Aorta (tissue), 5 donors: ENCODE measurements around the gene FAM184A. TPM values are rescaled to one million over a fixed set of nuclear protein-coding genes. Genes with fewer than 3 reads are reported as not detected.
"Not testable (repeated sequence)": the region's sequence is repeated elsewhere in the genome, so short reads cannot be mapped to it uniquely, and the experiment has no call there.

Experiments
- ATAC-seq: fragments of 200-7000 bp; cut with Tn5 transposase; one replicate; pipeline ENCODE4 v1.9.1; 2022; ENCODE audit warnings: moderate library complexity; ENCODE audit not compliant: low FRiP score
- DNase-seq, 2 donors: peaks; one replicate each; pipeline ENCODE4 v3.0.0-alpha.2; 2020
- H3K27ac ChIP-seq, 2 donors: one replicate each; pipeline ENCODE4 v1.5.1; 2013; ENCODE audit warnings: low read length in 2 of 2, mild to moderate bottlenecking in 2 of 2, moderate library complexity in 2 of 2, control low read depth in 1 of 2, inconsistent platforms in 1 of 2, low read depth in 1 of 2
- H3K27me3 ChIP-seq, 2 donors: one replicate each; pipeline ENCODE4 v1.6.1; 2013; ENCODE audit warnings: control low read depth in 1 of 2, low read length in 1 of 2, mild to moderate bottlenecking in 1 of 2, moderate library complexity in 1 of 2; ENCODE audit not compliant: insufficient read depth in 2 of 2, control insufficient read depth in 1 of 2
- H3K36me3 ChIP-seq, 2 donors: one replicate each; pipeline ENCODE4 v1.6.1; 2013; ENCODE audit warnings: control low read depth in 1 of 2, low read length in 1 of 2, mild to moderate bottlenecking in 1 of 2; ENCODE audit not compliant: insufficient read depth in 2 of 2, control insufficient read depth in 1 of 2
- H3K4me1 ChIP-seq, 2 donors: one replicate each; pipeline ENCODE4 v1.6.1; 2013; ENCODE audit warnings: low read length in 2 of 2, control low read depth in 1 of 2, mild to moderate bottlenecking in 1 of 2, moderate library complexity in 1 of 2; ENCODE audit not compliant: insufficient read depth in 2 of 2, control insufficient read depth in 1 of 2
- H3K4me3 ChIP-seq, 2 donors: one replicate each; pipeline ENCODE4 v1.5.1; 2013; ENCODE audit warnings: low read length in 2 of 2, control low read depth in 1 of 2, mild to moderate bottlenecking in 1 of 2
- H3K9me3 ChIP-seq: one replicate; pipeline ENCODE4 v1.6.1; 2013; ENCODE audit warnings: mild to moderate bottlenecking, low read length; ENCODE audit not compliant: control insufficient read depth
- WGBS, 2 donors: extraction: QIAGEN DNeasy Blood & Tissue Kit; methylation state at CpG; one replicate each; pipeline ENCODE4 v1.1.7; 2013; 5-methylcytosine and 5-hydroxymethylcytosine counted together
- intact Hi-C, 2 donors: fragments of 100-400 bp; cut with DNase I; formaldehyde crosslinking; loops; one replicate each; pipeline versions ENCODE4 v1.14.2 to v1.15.0; 2022
- polyA plus RNA-seq, 2 donors: library from polyadenylated mRNA; stranded (reverse); fragments of 200-250 nt; gene quantifications; one replicate each; pipeline ENCODE4 v1.2.3, GENCODE V29; 2013
- total RNA-seq, 2 donors: library from RNA; stranded (reverse); fragmentation: NEBNext Ultra II Directional; extraction: Animal tissue kit (Norgen Biotek cat#: 25700); gene quantifications; one replicate each; pipeline ENCODE4 v1.2.1, GENCODE V29; 2021
- donor health status: healthy with polysubstance abuse.
- donor health status: Bipolar disorder and iron deficiency.
- donor health status: DM: no; HTN: no; CAD: no.
- donor health status: DM: no; HTN: no; CAD: no.
- donor health status: DM: yes; HTN: yes; CAD: no.

Gene FAM184A
- total and polyA plus RNA-seq, 4 donors, result 1.1 to 4.8 (median 2.9) TPM

GRCh38 chr6:119020597-119021561 is 57.6 kb downstream of the FAM184A start:
- Histone ChIP-seq H3K9me3 (no peaks in the 10 kb centered on the region), H3K4me1 (no peaks in the 10 kb centered on the region), H3K36me3 (no peaks in the 10 kb centered on the region), H3K27ac (no peak overlapping the region), H3K4me3 (no peak overlapping the region), H3K27me3 (no peaks in the 10 kb centered on the region)
- intact Hi-C loops, result no loop called here
- DNase-seq (no peak), ATAC-seq (no peak)
- 97 to 98% methylated on average over 2 of the region's 2 CpGs for WGBS, 2 donors

GRCh38 chr6:119015165-119015564 is 63.3 kb downstream of the FAM184A start:
- DNase-seq, ATAC-seq, H3K27ac ChIP-seq, H3K27me3 ChIP-seq, H3K36me3 ChIP-seq, intact Hi-C loops, H3K4me1 ChIP-seq, H3K4me3 ChIP-seq, H3K9me3 ChIP-seq: not testable (repeated sequence)
- WGBS, 2 donors, result 96 to 99% methylated on average over 18 to 22 of the region's 22 CpGs

GRCh38 chr6:119012521-119012920 is 65.9 kb downstream of the FAM184A start:
- 97 to 99% methylated on average over 1 of the region's 1 CpG for WGBS, 2 donors
- no peaks in the 10 kb centered on the region for H3K27me3 ChIP-seq
- H3K36me3 ChIP-seq, result no peaks in the 10 kb centered on the region
- intact Hi-C loops, result no loop called here
- ATAC-seq, result no peak
- no peak for DNase-seq
- no peak overlapping the region for H3K27ac ChIP-seq
- H3K4me1 ChIP-seq, result no peaks in the 10 kb centered on the region
- no peak overlapping the region for H3K4me3 ChIP-seq
- H3K9me3 ChIP-seq, result no peaks in the 10 kb centered on the region

GRCh38 chr6:119009266-119009665 is 69.2 kb downstream of the FAM184A start:
- H3K4me3 ChIP-seq, H3K9me3 ChIP-seq, H3K36me3 ChIP-seq, intact Hi-C loops, H3K27me3 ChIP-seq, DNase-seq, H3K27ac ChIP-seq, H3K4me1 ChIP-seq, ATAC-seq: not testable (repeated sequence)
- 95% methylated on average over 3 of the region's 3 CpGs for WGBS, 2 donors

GRCh38 chr6:119006974-119007373 is 71.5 kb downstream of the FAM184A start:
- H3K9me3 ChIP-seq, result no peaks in the 10 kb centered on the region
- ATAC-seq (no peak), DNase-seq (no peak)
- intact Hi-C loops, result no loop called here
- H3K36me3 ChIP-seq, result peaks cover 0 to 3% of the 10 kb centered on the region in 2 donors
- H3K4me3 ChIP-seq, result no peak overlapping the region
- no peaks in the 10 kb centered on the region for H3K4me1 ChIP-seq
- 90 to 95% methylated on average over 2 of the region's 2 CpGs for whole genome bisulfite sequencing, 2 donors
- H3K27me3 ChIP-seq, result no peaks in the 10 kb centered on the region
- H3K27ac ChIP-seq, result no peak overlapping the region

- no peaks in the 10 kb centered on the region for H3K27me3 ChIP-seq
- DNase-seq (no peak), ATAC-seq (no peak)
- no peaks in the 10 kb centered on the region for H3K9me3 ChIP-seq
- 92% methylated on average over 1 of the region's 1 CpG for WGBS, 2 donors
- H3K27ac ChIP-seq, result no peak overlapping the region
- H3K4me1 ChIP-seq, result no peaks in the 10 kb centered on the region
- intact Hi-C loops, result no loop called here
- peaks cover 0 to 3% of the 10 kb centered on the region in 2 donors for H3K36me3 ChIP-seq
- H3K4me3 ChIP-seq, result no peak overlapping the region
Observed at GRCh38 chr6:119002069-119002468, 76.4 kb downstream of the FAM184A start.

- intact Hi-C loops, result no loop called here
- DNase-seq, result no peak
- no peaks in the 10 kb centered on the region for H3K9me3 ChIP-seq
- H3K36me3 ChIP-seq, result no peaks in the 10 kb centered on the region
- ATAC-seq, result no peak
- no peaks in the 10 kb centered on the region for H3K4me1 ChIP-seq
- no peak overlapping the region for H3K27ac ChIP-seq
- no peaks in the 10 kb centered on the region for H3K27me3 ChIP-seq
- 80 to 87% methylated on average over 1 of the region's 1 CpG for WGBS, 2 donors
- H3K4me3 ChIP-seq, result no peak overlapping the region
Observed at GRCh38 chr6:118999494-119000040, 78.9 kb downstream of the FAM184A start.

GRCh38 chr6:118997426-118997825 is 81.0 kb downstream of the FAM184A start:
- ATAC-seq, H3K4me3 ChIP-seq, DNase-seq, H3K27ac ChIP-seq, H3K36me3 ChIP-seq, intact Hi-C loops, H3K27me3 ChIP-seq, H3K9me3 ChIP-seq, H3K4me1 ChIP-seq: not testable (repeated sequence)
- 92% methylated on average over 3 of the region's 3 CpGs for WGBS, 2 donors
